ENCODE data around the gene ZNF492. TPM values are rescaled to one million over a fixed set of nuclear protein-coding genes. Genes with fewer than 3 reads are reported as not detected.

Gene ZNF492
- total RNA-seq, 2 experiments from 2014 or later: 2.7 TPM

Other genes with a start within 250 kb of the ZNF492 start
- gene ZNF98, start 212.0 kb upstream of the ZNF492 start, total RNA-seq: under 1 TPM in 1 of 2 experiments, not detected in 1; 0.10 TPM
- gene ZNF99, start 149.8 kb downstream of the ZNF492 start, total RNA-seq: not detected
- not detected for gene ZNF723, start 198.0 kb downstream of the ZNF492 start, total RNA-seq